IgD-negative memory B cell (primary cell): Measurements from ENCODE around the gene SUPT4H1. TPM values are rescaled to one million over a fixed set of nuclear protein-coding genes. Genes with fewer than 3 reads are reported as not detected.

Experiments used
- H3K27ac Mint-ChIP-seq, 3 donors: one replicate each; pipeline ENCODE4 v1.8.0; 2020 to 2022; ENCODE audit warnings: mild to moderate bottlenecking in 3 of 3, mixed read lengths in 3 of 3, moderate library complexity in 1 of 3
- H3K27me3 Mint-ChIP-seq: one replicate; pipeline ENCODE4 v1.8.0; 2021; ENCODE audit warnings: mixed read lengths
- H3K36me3 Mint-ChIP-seq: one replicate; pipeline ENCODE4 v1.8.0; 2020; ENCODE audit warnings: mild to moderate bottlenecking, mixed read lengths
- H3K4me1 Mint-ChIP-seq, 3 donors: one replicate each; pipeline ENCODE4 v1.8.0; 2020 to 2022; ENCODE audit warnings: mixed read lengths in 3 of 3, mild to moderate bottlenecking in 1 of 3
- H3K4me3 Mint-ChIP-seq, 4 donors: one replicate each; pipeline ENCODE4 v1.8.0; 2020 to 2022; ENCODE audit warnings: mild to moderate bottlenecking in 4 of 4, mixed read lengths in 4 of 4, moderate library complexity in 3 of 4
- H3K9me3 Mint-ChIP-seq, 3 donors: one replicate each; pipeline ENCODE4 v1.8.0; 2020 to 2021; ENCODE audit warnings: mixed read lengths in 3 of 3, mild to moderate bottlenecking in 1 of 3
- polyA plus RNA-seq: library from polyadenylated mRNA; unstranded; fragments of 300-500 nt; fragmentation: Illumina TruSeq; gene quantifications from one replicate; pipeline ENCODE4 v1.2.3, GENCODE V29; 2021

SUPT4H1 gene
- polyA plus RNA-seq, 1 donor from 2014 or later = 94.2 TPM

DNA sequence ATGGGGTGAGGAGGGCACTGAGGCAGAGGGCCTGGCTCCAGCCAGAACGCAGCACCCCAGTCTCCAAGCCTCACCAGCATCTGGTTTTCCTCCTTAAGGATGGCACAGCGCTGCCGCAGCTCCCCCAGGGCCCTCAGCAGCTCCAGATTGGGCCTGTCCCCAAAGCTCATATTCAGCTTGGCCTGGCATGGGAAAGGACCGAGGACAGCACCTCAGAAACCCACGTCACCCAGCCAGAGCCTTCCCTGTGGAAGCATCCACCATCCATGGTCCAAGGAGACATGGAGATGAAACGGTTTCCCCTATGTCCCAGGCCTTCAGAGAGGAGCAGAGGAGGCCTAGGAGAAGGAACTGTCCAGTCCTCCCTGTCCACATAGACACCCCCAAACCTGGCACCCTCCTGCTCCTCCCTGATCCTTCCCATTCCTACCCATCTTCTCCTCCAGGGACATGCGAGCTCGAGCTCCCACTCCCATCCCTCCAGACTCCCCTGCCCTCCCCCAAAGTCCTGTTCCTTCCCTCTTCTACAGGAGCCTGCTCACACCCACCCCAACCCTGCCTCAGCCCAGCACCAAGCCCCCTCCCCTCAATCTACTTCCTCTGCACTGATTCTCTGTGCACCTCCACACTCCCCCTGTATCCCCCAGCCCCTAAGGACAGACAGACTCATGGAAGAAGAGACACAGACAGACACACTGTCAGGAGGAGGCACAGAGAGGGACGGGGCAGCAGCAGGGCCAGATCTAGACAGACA, 25.2 kb downstream of the SUPT4H1 start:
- peaks cover 15 to 41% (median 29%) of the 10 kb centered on the region in 3 donors for H3K4me1 Mint-ChIP-seq
- peak overlapping the region; percentile 53 to 93 (median 54) for H3K27ac Mint-ChIP-seq
- no peaks in the 10 kb centered on the region for H3K9me3 Mint-ChIP-seq
- peak overlapping the region; percentile 30 to 90 (median 70) for H3K4me3 Mint-ChIP-seq
- peaks cover 11% of the 10 kb centered on the region for H3K36me3 Mint-ChIP-seq
- no peaks in the 10 kb centered on the region for H3K27me3 Mint-ChIP-seq

DNA sequence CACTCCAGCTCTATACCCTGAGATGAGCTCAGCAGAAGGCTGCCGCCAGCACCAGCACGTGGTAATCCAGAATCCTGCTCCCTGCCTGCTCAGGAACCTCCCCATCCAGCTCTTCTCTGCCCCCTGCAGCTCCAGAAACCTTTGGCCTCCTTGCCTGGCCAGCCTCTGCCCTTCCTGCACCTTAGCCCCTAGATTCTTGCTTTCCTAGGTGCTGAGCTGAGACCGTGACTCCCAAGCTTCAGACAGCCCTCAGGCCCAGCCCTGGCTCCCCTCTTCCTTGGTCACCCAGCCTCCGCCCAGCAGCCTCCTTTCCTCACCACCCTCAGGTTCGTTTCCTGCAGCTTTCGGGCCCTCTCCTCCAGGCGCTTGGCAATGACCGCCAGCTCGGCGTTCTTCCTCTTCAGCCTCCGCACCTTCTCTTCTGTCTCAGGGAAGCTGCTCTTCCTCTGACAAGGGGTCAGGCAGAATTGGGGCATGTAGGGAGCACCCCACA, 26.0 kb downstream of the SUPT4H1 start:
- no peaks in the 10 kb centered on the region for H3K27me3 Mint-ChIP-seq
- H3K9me3 Mint-ChIP-seq = no peaks in the 10 kb centered on the region
- peaks cover 9% of the 10 kb centered on the region for H3K36me3 Mint-ChIP-seq
- H3K4me3 Mint-ChIP-seq = peak overlapping the region; percentile 59 to 88 (median 69)
- H3K27ac Mint-ChIP-seq = peak overlapping the region; percentile 54 to 76 (median 57)
- H3K4me1 Mint-ChIP-seq = peaks cover 15 to 41% (median 29%) of the 10 kb centered on the region in 3 donors

DNA sequence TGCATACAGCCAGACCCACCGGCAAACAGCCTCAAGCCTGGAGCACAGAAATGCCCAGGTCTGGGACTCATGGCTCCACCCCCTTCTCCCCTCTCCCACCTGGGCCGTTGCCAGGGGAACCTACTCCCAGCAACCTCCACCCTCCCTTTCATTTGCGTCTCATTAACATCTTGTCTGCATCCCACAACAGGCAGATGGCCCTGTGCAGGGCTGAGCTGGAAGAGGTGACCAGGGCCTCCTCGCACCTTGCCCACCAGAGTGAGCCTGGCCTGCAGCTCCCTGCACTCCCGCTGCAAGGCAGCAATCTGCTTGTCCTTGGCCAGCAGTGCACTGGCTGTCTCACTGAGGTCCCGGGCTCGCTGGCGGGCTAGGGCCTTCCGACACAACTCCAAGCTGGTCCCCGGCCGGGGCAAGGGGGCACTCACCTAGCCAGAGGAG, 26.7 kb downstream of the SUPT4H1 start:
- H3K4me1 Mint-ChIP-seq = peaks cover 15 to 40% (median 29%) of the 10 kb centered on the region in 3 donors
- no peak overlapping the region for H3K27ac Mint-ChIP-seq
- no peaks in the 10 kb centered on the region for H3K9me3 Mint-ChIP-seq
- H3K27me3 Mint-ChIP-seq = no peaks in the 10 kb centered on the region
- peak overlapping the region; percentile 47 to 89 (median 80) for H3K4me3 Mint-ChIP-seq
- peaks cover 3% of the 10 kb centered on the region for H3K36me3 Mint-ChIP-seq

DNA sequence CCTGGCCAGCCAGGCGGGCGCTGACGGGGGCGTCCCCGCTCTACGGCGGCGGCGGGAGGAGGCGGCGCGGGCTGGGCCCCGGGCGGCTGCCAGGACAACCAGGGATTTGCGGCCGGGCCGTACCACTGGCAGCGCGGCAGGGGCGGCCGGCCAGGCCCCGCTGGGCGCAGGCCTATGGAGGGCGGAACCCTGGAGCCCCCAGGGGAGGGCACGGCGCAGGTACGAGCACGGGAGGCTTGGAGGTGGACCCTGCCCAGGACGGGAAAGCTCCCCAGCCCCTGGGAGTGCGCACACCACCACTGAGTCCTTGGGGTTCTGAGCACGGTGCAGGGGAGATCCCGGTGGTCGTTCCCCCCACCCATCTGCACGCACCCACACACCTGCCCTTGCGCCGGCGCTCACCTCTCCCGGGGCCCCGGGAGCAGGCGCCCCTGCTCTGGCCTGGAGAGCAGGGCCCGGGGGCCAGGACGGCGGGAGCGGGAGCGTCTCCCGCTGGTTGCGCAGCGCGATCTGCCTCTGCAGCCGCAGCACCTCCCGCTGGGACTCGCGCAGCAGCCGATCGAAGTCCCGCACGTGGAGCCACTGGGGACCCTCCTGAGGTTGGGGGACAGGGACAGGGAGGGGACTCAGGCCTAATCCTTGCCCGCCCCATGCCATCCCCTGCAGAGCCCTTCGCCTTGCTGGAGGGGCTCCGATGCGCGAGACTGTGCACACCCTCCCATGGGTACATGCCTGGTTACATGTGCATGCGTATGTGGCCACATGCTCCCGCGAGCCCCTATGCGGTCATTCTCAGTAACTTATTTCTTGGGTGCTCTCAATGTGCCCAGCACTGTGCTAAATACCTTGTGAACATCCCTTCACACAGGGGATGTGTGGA, 27.4 kb downstream of the SUPT4H1 start:
- Mint-ChIP-seq H3K27ac (no peak overlapping the region), H3K4me3 (peak overlapping the region; percentile 47 to 89 (median 80)), H3K9me3 (no peaks in the 10 kb centered on the region), H3K27me3 (no peaks in the 10 kb centered on the region), H3K4me1 (peaks cover 15 to 36% (median 27%) of the 10 kb centered on the region in 3 donors), H3K36me3 (peaks cover 3% of the 10 kb centered on the region)

DNA sequence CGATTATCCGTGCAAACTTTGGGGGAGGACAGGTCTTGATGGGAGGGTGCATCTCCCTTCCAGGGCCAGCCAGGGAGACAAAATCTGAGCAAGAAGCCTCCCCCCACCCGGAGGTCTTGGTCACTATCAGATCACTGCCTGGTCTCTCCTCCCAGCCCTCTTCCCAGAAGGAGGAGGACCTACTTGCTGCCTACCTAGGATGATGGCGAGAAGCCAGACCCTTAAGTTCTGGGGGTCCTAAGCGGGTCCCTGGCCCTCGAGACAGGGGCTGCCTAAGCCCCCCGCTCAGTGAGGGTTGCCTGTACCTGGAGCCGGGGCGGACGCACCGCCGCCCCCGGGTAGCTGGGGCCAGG, 28.0 kb downstream of the SUPT4H1 start:
- Mint-ChIP-seq H3K9me3 (no peaks in the 10 kb centered on the region), H3K4me3 (peak overlapping the region in 3 of 4 donors; percentile 47 to 78 (median 61)), H3K4me1 (peaks cover 11 to 31% (median 23%) of the 10 kb centered on the region in 3 donors), H3K27me3 (no peaks in the 10 kb centered on the region), H3K36me3 (peaks cover 3% of the 10 kb centered on the region), H3K27ac (peak overlapping the region in 1 of 3 donors; percentile 82)

DNA sequence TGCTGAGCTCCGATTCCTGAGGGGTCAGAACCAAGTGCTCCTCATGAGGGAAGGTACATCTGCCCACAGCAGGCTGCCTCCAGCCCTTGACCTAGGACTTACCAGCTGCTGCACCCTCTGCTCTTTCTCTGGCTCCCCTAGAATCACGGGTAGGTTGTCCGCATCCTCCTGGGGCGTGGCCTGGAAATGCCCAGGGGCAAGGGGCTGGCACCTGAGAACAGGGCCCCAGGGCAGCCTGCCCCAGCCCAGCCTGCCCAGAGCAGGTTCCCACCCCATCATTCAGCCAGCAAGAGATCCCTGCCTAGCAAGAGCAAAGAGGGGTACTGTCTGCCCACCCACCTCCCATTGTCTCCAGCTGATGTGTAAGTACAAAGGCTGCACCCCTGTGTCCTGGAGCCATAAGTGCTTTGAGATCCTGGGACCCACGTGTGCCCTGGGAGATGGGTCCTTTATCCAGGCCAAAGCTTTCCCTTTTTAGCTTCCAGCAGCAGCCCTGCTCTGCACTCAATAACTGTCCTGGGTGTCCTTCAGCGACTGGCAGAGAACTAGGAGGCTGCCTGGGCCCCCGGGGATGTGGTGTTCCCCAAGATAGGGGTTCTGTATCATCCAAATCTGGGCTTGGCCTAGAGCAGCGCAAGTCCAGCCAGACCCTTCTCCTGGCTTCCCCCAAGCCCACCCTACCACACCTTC, 28.5 kb downstream of the SUPT4H1 start:
- no peaks in the 10 kb centered on the region for H3K9me3 Mint-ChIP-seq
- H3K4me3 Mint-ChIP-seq = peak overlapping the region in 3 of 4 donors; percentile 47 to 78 (median 61)
- no peaks in the 10 kb centered on the region for H3K27me3 Mint-ChIP-seq
- H3K36me3 Mint-ChIP-seq = peaks cover 3% of the 10 kb centered on the region
- peaks cover 11 to 27% (median 23%) of the 10 kb centered on the region in 3 donors for H3K4me1 Mint-ChIP-seq
- peak overlapping the region in 1 of 3 donors; percentile 82 for H3K27ac Mint-ChIP-seq

DNA sequence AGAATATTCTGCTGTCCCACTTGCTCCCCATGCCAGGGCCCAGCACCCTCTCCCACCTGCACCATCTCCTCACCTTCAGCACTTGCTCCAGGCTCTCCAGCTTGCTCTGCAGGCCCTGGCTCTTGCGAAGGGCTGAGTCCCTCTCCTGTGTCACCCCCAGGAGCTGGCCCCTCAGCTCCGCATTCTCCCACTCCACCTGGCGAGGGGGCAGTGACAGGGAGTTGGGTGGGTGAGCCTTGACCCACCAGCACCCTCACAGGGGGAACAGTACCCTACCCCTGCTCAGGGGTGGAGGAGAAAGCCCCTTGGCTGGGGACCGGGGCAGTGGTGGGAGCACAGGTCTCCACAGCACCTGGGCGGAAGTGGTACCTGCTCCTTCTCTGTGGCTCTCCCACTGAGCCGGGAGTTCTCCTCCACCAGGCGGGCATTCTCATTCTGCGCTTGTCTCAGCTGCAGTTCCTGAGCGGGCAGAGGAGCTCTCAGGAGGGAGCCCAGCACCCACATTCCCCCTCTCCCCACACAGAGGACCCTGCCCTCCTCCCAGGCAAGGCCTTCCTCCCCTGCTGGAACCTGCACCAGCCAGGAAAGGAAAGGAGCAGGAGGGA, 29.3 kb downstream of the SUPT4H1 start:
- Mint-ChIP-seq H3K9me3 (no peaks in the 10 kb centered on the region), H3K4me3 (peak overlapping the region in 1 of 4 donors; percentile 70), H3K27ac (peak overlapping the region; percentile 23 to 82 (median 25)), H3K27me3 (no peaks in the 10 kb centered on the region), H3K36me3 (peaks cover 3% of the 10 kb centered on the region), H3K4me1 (peaks cover 6 to 23% (median 19%) of the 10 kb centered on the region in 3 donors)

DNA sequence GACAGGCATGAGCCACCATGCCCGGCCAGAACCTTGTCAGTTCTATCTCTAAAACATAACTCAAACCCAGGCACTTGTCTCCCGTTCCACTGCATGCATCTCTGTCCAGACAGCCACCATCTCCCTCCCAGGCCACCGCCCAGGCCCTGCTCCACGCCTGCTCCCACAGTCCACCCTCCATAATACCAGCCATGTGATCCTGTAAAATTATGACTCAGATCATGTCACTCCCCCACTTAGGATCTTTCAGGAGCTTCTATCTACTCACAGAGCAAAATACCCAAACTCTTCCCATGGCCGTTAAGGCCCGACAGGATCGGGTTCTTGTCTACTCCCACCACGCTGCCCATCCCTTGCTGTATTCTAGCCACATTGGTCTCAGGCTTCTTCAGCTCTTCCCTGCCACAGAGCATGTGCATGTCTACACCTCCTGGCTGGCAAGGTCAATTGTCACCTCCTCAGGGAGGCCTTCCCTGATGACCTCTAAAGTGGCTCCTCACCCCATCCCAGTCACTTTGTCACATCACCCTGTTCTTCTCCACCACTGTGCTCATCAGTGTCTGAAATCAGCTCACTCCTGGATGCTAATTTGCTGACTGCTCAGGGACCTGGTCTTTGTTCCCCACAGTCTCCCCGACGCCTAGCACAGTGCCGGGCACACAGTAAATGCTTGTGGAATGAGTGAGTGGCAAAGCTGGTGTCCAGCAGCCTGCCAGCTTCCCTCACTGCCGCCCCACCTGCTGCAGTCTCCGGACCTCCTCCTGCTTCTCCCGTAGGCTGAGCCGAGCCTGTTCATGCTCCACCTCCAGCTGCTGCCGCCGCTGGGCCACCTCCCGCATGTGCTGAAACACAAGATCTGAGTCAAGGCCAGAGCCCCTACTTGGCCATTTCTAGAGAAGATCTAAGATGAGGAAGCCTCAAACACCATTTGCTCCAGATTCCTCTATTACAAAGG, 30.2 kb downstream of the SUPT4H1 start:
- H3K4me3 Mint-ChIP-seq = peak overlapping the region in 2 of 4 donors; percentile 1 to 70

DNA sequence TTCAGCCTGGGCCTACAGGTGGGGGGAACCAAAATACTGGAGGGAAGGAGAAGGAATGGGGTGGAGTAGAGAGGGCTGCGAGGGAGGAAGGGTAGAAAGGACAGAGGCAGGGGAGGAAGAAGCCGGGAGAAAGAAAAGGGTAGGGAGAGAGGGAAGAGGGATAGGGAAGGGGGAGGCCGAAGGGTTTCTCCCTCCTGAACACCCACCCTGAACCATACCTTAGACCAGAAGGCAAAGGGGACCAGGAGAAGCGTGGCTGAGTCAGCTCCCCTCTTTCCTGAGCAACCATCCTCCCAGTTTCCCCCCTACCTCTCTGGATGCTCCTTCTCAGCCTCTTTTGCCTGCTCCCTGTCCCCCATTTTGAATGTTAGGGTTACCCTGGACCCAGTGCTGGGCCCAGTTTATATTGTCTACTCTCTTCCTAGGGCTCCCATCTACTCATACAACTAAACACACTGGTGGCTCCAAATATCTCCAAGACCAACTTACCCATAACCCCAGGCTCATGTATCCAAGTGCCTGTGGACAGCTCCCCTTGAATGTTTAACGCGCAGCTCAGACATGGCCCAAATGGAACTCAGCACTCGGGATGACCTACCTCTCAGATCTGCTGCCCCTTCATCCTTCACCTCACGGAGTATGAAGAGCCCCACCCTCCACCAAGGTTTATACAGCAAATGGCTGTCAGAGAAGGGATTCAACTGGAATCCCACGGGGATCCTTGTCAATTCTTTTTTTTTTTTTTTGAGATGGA, 31.3 kb downstream of the SUPT4H1 start:
- Mint-ChIP-seq H3K27me3 (no peaks in the 10 kb centered on the region), H3K27ac (peak overlapping the region in 2 of 3 donors; percentile 57 to 86), H3K4me3 (no peak overlapping the region), H3K36me3 (peaks cover 3% of the 10 kb centered on the region), H3K9me3 (no peaks in the 10 kb centered on the region), H3K4me1 (peaks cover 11 to 15% (median 12%) of the 10 kb centered on the region in 3 donors)

More for the DNA sequence above, 30.2 kb downstream of the SUPT4H1 start:
- peak overlapping the region in 2 of 3 donors; percentile 25 to 82 for H3K27ac Mint-ChIP-seq
- H3K27me3 Mint-ChIP-seq = no peaks in the 10 kb centered on the region
- no peaks in the 10 kb centered on the region for H3K9me3 Mint-ChIP-seq
- peaks cover 3% of the 10 kb centered on the region for H3K36me3 Mint-ChIP-seq
- peaks cover 11 to 21% (median 20%) of the 10 kb centered on the region in 3 donors for H3K4me1 Mint-ChIP-seq

DNA sequence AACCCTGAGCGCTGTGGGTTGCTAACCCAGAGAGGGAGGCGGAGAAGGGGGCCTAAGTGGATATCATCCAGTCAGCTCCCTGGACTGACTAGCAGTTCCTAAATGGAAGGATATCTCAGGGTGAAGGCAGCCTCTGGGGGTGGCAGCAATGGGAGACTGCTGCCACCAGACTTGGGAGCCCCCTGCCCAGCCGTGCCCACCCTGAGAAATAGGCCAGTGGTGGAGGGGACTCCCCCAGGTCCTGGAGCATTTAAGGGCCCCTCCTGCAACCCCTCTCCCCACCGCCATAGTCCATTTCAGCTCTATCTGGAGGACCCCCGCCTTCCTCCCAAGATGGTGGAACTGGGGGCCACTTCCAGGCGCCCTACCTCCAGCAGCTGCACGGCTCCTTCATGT, 31.8 kb downstream of the SUPT4H1 start:
- Mint-ChIP-seq H3K36me3 (peaks cover 3% of the 10 kb centered on the region), H3K9me3 (no peaks in the 10 kb centered on the region), H3K27me3 (no peaks in the 10 kb centered on the region), H3K27ac (no peak overlapping the region), H3K4me1 (peaks cover 10 to 12% (median 11%) of the 10 kb centered on the region in 3 donors), H3K4me3 (no peak overlapping the region)

DNA sequence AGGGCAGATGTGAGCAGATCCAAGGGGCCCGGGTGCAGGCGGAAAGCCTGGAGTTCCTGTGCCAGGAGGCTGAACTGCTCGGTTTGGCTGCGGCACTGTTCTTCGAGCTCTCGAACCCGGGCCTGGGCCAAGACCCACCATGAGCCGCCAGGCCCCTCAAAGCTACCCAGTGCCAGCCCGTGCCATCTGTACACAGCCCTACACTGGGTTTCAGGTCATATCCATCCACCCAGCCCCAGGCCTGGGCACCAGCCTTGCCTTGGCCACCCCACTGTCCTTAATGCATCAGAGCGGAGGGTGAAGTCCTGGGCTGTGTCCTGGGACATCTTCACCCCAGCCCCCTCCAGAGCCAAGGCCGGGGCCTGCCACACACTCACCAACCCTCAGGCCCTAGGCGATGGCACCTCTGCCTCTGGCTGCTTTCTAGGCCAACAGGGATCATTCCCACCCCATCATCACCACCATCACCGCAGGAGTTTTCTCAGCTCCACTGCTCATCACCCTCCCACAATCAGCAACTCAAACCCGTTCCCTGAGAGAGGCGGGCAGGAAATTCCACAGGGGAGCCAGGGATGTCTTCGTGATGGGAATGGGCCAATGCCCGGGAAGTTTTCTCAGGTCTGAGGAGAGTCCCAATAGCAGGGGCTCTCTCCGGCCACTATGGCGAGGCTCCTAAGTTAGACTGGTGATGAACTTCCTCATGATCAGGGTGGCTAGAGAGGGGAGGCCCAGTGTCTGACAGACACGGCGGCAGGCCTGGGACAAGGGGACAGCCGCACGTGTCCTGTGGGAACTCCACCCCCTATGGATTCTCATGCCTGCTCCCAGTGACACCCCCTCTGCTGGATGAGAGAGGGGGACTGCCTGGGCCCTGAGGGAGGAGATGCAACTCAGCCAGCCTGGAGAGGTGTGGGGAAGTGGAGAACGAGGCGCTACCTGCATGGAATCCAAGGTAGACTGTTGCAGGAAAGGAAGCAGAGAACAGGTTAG, 32.5 kb downstream of the SUPT4H1 start:
- Mint-ChIP-seq H3K4me1 (peaks cover 9 to 11% (median 9%) of the 10 kb centered on the region in 3 donors), H3K9me3 (no peaks in the 10 kb centered on the region), H3K27me3 (no peaks in the 10 kb centered on the region), H3K4me3 (peak overlapping the region in 1 of 4 donors; percentile 6), H3K36me3 (peaks cover 3% of the 10 kb centered on the region), H3K27ac (peak overlapping the region in 1 of 3 donors; percentile 83)
